ENCODE results near the gene PAQR8. TPM values are rescaled to one million over a fixed set of nuclear protein-coding genes. Genes with fewer than 3 reads are reported as not detected.

The PAQR8 gene
- total and polyA plus RNA-seq, 2 experiments from 2014 or later, result 20.8 to 36.9 TPM

- no peaks in the 10 kb centered on the region for H3K27me3 ChIP-seq
- peaks cover under 1% of the 10 kb centered on the region for H3K4me1 ChIP-seq (ENCODE audit: insufficient read depth)
- H3K4me2 ChIP-seq, result no peak overlapping the region
- H3K4me3 ChIP-seq, result no peak overlapping the region
- no peak overlapping the region for H3K27ac ChIP-seq
- H4K20me1 ChIP-seq (ENCODE audit: insufficient read depth, poor library complexity, severe bottlenecking), result no peaks in the 10 kb centered on the region
- H3K36me3 ChIP-seq (replicated peaks; ENCODE audit: insufficient read depth, low read depth), result no peaks in the 10 kb centered on the region
- WGBS (ENCODE audit: low lambda C conversion rate, missing lambda C conversion rate), result 61% methylated on average over 1 of the region's 1 CpG
- H3K9me2 ChIP-seq (replicated peaks; ENCODE audit: insufficient read depth), result no peaks in the 10 kb centered on the region
- TF ChIP-seq CTCF (IDR thresholded peaks at IDR 0.05; ENCODE audit: poor library complexity) (no peak), EZH2 (IDR thresholded peaks at IDR 0.05; ENCODE audit: borderline replicate concordance) (no peak), EZH2phosphoT487 (IDR thresholded peaks at IDR 0.05; ENCODE audit: low read depth, severe bottlenecking, unreplicated experiment) (no peak)
- DNase-seq (ENCODE audit: low spot score), result no peak
- H2AFZ ChIP-seq, result no peak overlapping the region
- H3K9me3 ChIP-seq (ENCODE audit: low read depth), result no peaks in the 10 kb centered on the region
- no peaks in the 10 kb centered on the region for H3K79me2 ChIP-seq
Observed at GRCh38 chr6:52347818-52348217, 14.1 kb upstream of the PAQR8 start.

GRCh38 chr6:52351879-52352238 is 10.1 kb upstream of the PAQR8 start:
- Histone ChIP-seq H3K4me2 (peak overlapping the region; percentile 56), H3K36me3 (replicated peaks; ENCODE audit: insufficient read depth, low read depth) (no peaks in the 10 kb centered on the region), H3K9me3 (ENCODE audit: low read depth) (no peaks in the 10 kb centered on the region), H3K79me2 (no peaks in the 10 kb centered on the region), H3K4me1 (ENCODE audit: insufficient read depth) (peaks cover 8% of the 10 kb centered on the region), H2AFZ (no peak overlapping the region), H3K27ac (peak overlapping the region; percentile 93), H4K20me1 (ENCODE audit: insufficient read depth, poor library complexity, severe bottlenecking) (no peaks in the 10 kb centered on the region), H3K27me3 (no peaks in the 10 kb centered on the region), H3K4me3 (no peak overlapping the region), H3K9me2 (replicated peaks; ENCODE audit: insufficient read depth) (no peaks in the 10 kb centered on the region)
- no peak for DNase-seq (ENCODE audit: low spot score)
- 96% methylated on average over 1 of the region's 1 CpG for WGBS (ENCODE audit: low lambda C conversion rate, missing lambda C conversion rate)
- TF ChIP-seq EZH2 (IDR thresholded peaks at IDR 0.05; ENCODE audit: borderline replicate concordance), result no peak
- no peak for TF ChIP-seq EZH2phosphoT487 (IDR thresholded peaks at IDR 0.05; ENCODE audit: low read depth, severe bottlenecking, unreplicated experiment)
- no peak for TF ChIP-seq CTCF (IDR thresholded peaks at IDR 0.05; ENCODE audit: poor library complexity)

GRCh38 chr6:52352239-52353018 is 9.5 kb upstream of the PAQR8 start:
- no peak for TF ChIP-seq CTCF (IDR thresholded peaks at IDR 0.05; ENCODE audit: poor library complexity)
- TF ChIP-seq EZH2 (IDR thresholded peaks at IDR 0.05; ENCODE audit: borderline replicate concordance), result no peak
- no peak for TF ChIP-seq EZH2phosphoT487 (IDR thresholded peaks at IDR 0.05; ENCODE audit: low read depth, severe bottlenecking, unreplicated experiment)
- H3K36me3 ChIP-seq (replicated peaks; ENCODE audit: insufficient read depth, low read depth), result no peaks in the 10 kb centered on the region
- H4K20me1 ChIP-seq (ENCODE audit: insufficient read depth, poor library complexity, severe bottlenecking), result no peaks in the 10 kb centered on the region
- 21% methylated on average over 5 of the region's 5 CpGs for WGBS (ENCODE audit: low lambda C conversion rate, missing lambda C conversion rate)
- H3K9me2 ChIP-seq (replicated peaks; ENCODE audit: insufficient read depth), result no peaks in the 10 kb centered on the region
- no peak overlapping the region for H3K4me3 ChIP-seq
- H3K4me2 ChIP-seq, result peak overlapping the region; percentile 56
- H3K4me1 ChIP-seq (ENCODE audit: insufficient read depth), result peaks cover 8% of the 10 kb centered on the region
- peak; percentile 80 for DNase-seq (ENCODE audit: low spot score)
- H3K79me2 ChIP-seq, result no peaks in the 10 kb centered on the region
- H3K27ac ChIP-seq, result peak overlapping the region; percentile 93
- no peaks in the 10 kb centered on the region for H3K27me3 ChIP-seq
- H2AFZ ChIP-seq, result no peak overlapping the region
- no peaks in the 10 kb centered on the region for H3K9me3 ChIP-seq (ENCODE audit: low read depth)
